ENCODE data around the gene FBXO9.

Gene FBXO9

DNA sequence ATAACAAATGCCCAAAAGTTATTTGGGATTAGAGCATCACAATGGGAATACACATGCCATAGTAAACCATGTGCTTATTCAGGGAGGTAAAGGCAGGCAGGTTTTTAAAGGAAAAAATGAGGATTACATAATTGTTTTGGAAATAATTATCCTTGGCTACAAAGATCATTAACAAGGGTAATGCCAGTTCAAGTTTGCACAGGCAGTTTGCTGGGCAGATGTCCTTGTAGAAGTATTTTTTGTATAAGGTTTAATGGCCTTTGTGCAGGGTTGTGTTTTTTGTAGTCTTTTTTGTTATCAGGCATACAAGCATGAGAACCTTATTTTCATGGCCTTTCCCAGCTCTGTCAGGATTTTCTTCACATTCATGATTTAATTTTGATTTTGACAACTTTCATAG lies 24.7 kb downstream of the FBXO9 start:
- H3K79me2 ChIP-seq (ENCODE audit: low read length): no peaks in the 10 kb centered on the region
- no peaks in the 10 kb centered on the region for H3K27me3 ChIP-seq (ENCODE audit: low read depth, low read length)
- H3K9me3 ChIP-seq (ENCODE audit: insufficient read depth, low read length): no peaks in the 10 kb centered on the region
- H4K20me1 ChIP-seq (ENCODE audit: insufficient read depth, low read length): no peaks in the 10 kb centered on the region
- no peak overlapping the region for H2AFZ ChIP-seq (ENCODE audit: low read depth, low read length)
- no peak overlapping the region for H3K27ac ChIP-seq (ENCODE audit: low read length)
- TF ChIP-seq, protein P1, sequence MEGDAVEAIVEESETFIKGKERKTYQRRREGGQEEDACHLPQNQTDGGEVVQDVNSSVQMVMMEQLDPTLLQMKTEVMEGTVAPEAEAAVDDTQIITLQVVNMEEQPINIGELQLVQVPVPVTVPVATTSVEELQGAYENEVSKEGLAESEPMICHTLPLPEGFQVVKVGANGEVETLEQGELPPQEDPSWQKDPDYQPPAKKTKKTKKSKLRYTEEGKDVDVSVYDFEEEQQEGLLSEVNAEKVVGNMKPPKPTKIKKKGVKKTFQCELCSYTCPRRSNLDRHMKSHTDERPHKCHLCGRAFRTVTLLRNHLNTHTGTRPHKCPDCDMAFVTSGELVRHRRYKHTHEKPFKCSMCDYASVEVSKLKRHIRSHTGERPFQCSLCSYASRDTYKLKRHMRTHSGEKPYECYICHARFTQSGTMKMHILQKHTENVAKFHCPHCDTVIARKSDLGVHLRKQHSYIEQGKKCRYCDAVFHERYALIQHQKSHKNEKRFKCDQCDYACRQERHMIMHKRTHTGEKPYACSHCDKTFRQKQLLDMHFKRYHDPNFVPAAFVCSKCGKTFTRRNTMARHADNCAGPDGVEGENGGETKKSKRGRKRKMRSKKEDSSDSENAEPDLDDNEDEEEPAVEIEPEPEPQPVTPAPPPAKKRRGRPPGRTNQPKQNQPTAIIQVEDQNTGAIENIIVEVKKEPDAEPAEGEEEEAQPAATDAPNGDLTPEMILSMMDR (IDR thresholded peaks at IDR 0.05; ENCODE audit: low read depth, low read length): no peak
- no peak for TF ChIP-seq EZH2phosphoT487 (IDR thresholded peaks at IDR 0.05; ENCODE audit: low read depth)
- H3K4me2 ChIP-seq (ENCODE audit: low read length): no peak overlapping the region
- no peak overlapping the region for H3K4me3 ChIP-seq (ENCODE audit: low read length)
- no peaks in the 10 kb centered on the region for H3K4me1 ChIP-seq (ENCODE audit: low read length)
- H3K36me3 ChIP-seq (replicated peaks; ENCODE audit: low read depth, low read length): peaks cover 41% of the 10 kb centered on the region
- no peak overlapping the region for H3K9ac ChIP-seq (ENCODE audit: low read length)

DNA sequence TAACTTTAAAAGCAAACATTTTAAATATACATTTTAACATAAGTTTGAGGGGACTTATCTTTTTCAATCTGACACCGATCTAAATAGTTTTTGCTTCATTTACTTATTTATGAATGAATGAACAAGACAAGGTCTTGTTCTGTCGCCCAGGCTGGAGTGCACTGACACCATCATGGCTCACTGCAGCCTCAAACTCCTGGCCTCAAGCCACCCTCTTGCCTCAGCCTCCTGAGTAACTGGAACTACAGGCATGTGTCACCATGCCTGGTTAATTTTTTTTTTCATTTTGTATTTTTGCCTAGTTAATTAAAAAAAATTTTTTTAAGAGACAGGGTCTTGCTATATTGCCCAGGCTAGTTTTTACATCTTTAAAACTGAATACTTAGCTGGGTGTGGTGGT lies 25.4 kb downstream of the FBXO9 start:
- Histone ChIP-seq H2AFZ (ENCODE audit: low read depth, low read length) (no peak overlapping the region), H3K9me3 (ENCODE audit: insufficient read depth, low read length) (no peaks in the 10 kb centered on the region), H3K36me3 (replicated peaks; ENCODE audit: low read depth, low read length) (peaks cover 44% of the 10 kb centered on the region), H4K20me1 (ENCODE audit: insufficient read depth, low read length) (no peaks in the 10 kb centered on the region), H3K79me2 (ENCODE audit: low read length) (no peaks in the 10 kb centered on the region), H3K4me3 (ENCODE audit: low read length) (no peak overlapping the region), H3K27ac (ENCODE audit: low read length) (no peak overlapping the region), H3K27me3 (ENCODE audit: low read depth, low read length) (no peaks in the 10 kb centered on the region), H3K4me2 (ENCODE audit: low read length) (no peak overlapping the region), H3K9ac (ENCODE audit: low read length) (no peak overlapping the region), H3K4me1 (ENCODE audit: low read length) (no peaks in the 10 kb centered on the region)
- TF ChIP-seq EZH2phosphoT487 (IDR thresholded peaks at IDR 0.05; ENCODE audit: low read depth): no peak
- TF ChIP-seq, protein P1 (IDR thresholded peaks at IDR 0.05; ENCODE audit: low read depth, low read length): no peak

DNA sequence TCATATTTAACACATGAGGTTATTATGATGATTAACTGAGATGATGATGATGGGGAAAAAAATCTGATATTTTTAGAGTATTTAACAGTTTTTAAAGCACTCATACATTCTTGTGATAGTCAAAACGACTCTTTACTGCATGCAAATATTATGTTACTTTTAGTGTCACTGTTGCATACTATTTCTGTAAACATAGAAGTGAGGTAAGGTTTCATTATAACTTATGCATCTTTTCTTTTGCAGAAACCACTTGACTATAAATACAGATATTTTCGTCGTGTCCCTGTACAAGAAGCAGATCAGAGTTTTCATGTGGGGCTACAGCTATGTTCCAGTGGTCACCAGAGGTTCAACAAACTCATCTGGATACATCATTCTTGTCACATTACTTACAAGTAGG lies 30.1 kb downstream of the FBXO9 start:
- H3K4me1 ChIP-seq (ENCODE audit: low read length): no peaks in the 10 kb centered on the region
- no peaks in the 10 kb centered on the region for H4K20me1 ChIP-seq (ENCODE audit: insufficient read depth, low read length)
- H3K9ac ChIP-seq (ENCODE audit: low read length): no peak overlapping the region
- TF ChIP-seq, protein P1 (IDR thresholded peaks at IDR 0.05; ENCODE audit: low read depth, low read length): no peak
- no peak for TF ChIP-seq EZH2phosphoT487 (IDR thresholded peaks at IDR 0.05; ENCODE audit: low read depth)
- H3K27ac ChIP-seq (ENCODE audit: low read length): no peak overlapping the region
- no peaks in the 10 kb centered on the region for H3K79me2 ChIP-seq (ENCODE audit: low read length)
- peaks cover 55% of the 10 kb centered on the region for H3K36me3 ChIP-seq (replicated peaks; ENCODE audit: low read depth, low read length)
- H3K4me3 ChIP-seq (ENCODE audit: low read length): no peak overlapping the region
- H2AFZ ChIP-seq (ENCODE audit: low read depth, low read length): no peak overlapping the region
- no peak overlapping the region for H3K4me2 ChIP-seq (ENCODE audit: low read length)
- H3K9me3 ChIP-seq (ENCODE audit: insufficient read depth, low read length): no peaks in the 10 kb centered on the region
- H3K27me3 ChIP-seq (ENCODE audit: low read depth, low read length): no peaks in the 10 kb centered on the region

DNA sequence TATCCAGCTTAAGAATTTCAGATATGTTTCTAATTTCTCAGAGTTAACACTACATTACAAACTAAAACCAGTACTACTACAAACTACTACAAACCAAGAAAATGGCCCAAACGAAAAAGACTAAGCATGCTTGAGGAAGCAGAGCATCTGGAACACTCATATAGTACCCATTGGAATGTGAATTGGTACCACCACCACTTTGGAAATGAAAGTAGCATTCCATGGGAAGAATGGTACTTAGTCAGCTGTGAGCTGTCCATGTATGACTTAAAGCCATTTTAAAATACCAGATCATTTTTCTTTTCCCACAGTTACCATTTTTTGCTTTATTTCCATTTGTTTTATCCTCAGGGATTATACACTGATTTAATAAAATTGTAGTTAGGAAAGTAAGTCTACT lies 30.5 kb downstream of the FBXO9 start:
- Histone ChIP-seq H3K4me3 (ENCODE audit: low read length) (no peak overlapping the region), H3K27me3 (ENCODE audit: low read depth, low read length) (no peaks in the 10 kb centered on the region), H3K9me3 (ENCODE audit: insufficient read depth, low read length) (no peaks in the 10 kb centered on the region), H3K27ac (ENCODE audit: low read length) (no peak overlapping the region), H4K20me1 (ENCODE audit: insufficient read depth, low read length) (no peaks in the 10 kb centered on the region), H3K79me2 (ENCODE audit: low read length) (no peaks in the 10 kb centered on the region), H3K36me3 (replicated peaks; ENCODE audit: low read depth, low read length) (peaks cover 55% of the 10 kb centered on the region), H3K4me1 (ENCODE audit: low read length) (no peaks in the 10 kb centered on the region), H3K4me2 (ENCODE audit: low read length) (no peak overlapping the region), H2AFZ (ENCODE audit: low read depth, low read length) (no peak overlapping the region), H3K9ac (ENCODE audit: low read length) (no peak overlapping the region)
- TF ChIP-seq, protein P1 (IDR thresholded peaks at IDR 0.05; ENCODE audit: low read depth, low read length): no peak
- no peak for TF ChIP-seq EZH2phosphoT487 (IDR thresholded peaks at IDR 0.05; ENCODE audit: low read depth)
